ENCODE results near the gene ADRB1.

The ADRB1 gene

GRCh38 chr10:114094795-114095194 lies 51.1 kb downstream of the ADRB1 start:
- DNase-seq (ENCODE audit: low spot score) = no peak

DNA sequence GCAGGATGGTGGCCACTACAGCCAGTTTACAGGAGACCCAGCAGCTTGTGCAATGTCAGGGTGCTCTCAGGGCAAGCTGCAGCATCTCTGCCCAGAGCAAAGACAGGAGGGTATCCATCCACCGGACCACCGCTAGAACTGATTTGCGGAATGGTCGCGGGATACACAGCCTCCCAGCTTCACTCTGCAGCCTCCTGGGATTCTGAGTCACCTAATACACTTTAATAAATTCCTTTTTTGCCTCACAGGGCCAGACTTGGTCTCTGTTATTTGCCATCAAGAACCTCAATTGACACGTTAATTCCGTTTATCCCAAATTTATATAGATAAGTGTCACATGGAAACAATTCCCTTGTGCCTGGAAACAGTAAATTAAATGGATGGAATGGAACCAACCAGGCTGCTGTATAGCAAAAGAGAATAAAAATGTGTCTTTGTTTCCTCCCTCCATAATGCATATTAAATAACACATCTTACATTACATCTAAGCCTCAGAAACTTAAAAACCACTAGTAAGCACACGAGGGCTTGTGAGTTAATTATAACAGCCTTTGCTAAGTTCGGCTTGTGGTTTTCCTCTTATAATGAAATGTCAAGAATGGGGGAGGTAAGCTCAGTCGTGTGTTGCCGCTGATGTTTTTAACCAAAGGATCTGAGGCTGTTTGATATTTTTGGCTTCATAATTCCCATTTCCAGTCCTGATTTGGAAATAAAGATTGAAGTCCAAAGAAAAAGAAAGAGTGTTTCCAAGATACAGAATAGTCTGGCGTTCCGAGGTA lies 52.1 kb downstream of the ADRB1 start:
- DNase-seq (ENCODE audit: low spot score) = no peak
